ENCODE results near the gene GSTM1.
"Not testable (repeated sequence)": the region's sequence is repeated elsewhere in the genome, so short reads cannot be mapped to it uniquely, and the experiment has no call there.

Gene GSTM1

GRCh38 chr1:109659997-109660690 lies 27.5 kb upstream of the GSTM1 start:
- no peak for DNase-seq (ENCODE audit: low read depth)

- DNase-seq (ENCODE audit: low read depth) = not testable (repeated sequence)
Observed at GRCh38 chr1:109660691-109661026, 27.0 kb upstream of the GSTM1 start.

DNA sequence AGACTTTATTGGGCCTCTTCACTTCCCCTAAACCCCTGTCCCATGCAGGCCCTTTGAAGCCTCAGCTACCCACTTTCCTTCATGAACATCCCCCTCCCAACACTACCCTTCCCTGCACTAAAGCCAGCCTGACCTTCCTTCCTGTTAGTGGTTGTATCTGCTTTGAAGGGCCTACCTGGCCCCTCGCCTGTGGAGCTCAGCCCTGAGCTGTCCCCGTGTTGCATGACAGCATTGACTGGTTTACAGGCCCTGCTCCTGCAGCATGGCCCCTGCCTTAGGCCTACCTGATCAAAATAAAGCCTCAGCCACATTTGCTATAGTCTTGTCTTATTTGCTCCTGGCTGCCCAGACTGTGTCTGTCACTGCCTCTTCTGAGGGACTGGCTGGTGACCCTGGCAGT lies 26.2 kb upstream of the GSTM1 start:
- no peak for DNase-seq (ENCODE audit: low read depth)

- DNase-seq (ENCODE audit: low read depth) = no peak
Observed at GRCh38 chr1:109664671-109665070, 22.9 kb upstream of the GSTM1 start.

DNA sequence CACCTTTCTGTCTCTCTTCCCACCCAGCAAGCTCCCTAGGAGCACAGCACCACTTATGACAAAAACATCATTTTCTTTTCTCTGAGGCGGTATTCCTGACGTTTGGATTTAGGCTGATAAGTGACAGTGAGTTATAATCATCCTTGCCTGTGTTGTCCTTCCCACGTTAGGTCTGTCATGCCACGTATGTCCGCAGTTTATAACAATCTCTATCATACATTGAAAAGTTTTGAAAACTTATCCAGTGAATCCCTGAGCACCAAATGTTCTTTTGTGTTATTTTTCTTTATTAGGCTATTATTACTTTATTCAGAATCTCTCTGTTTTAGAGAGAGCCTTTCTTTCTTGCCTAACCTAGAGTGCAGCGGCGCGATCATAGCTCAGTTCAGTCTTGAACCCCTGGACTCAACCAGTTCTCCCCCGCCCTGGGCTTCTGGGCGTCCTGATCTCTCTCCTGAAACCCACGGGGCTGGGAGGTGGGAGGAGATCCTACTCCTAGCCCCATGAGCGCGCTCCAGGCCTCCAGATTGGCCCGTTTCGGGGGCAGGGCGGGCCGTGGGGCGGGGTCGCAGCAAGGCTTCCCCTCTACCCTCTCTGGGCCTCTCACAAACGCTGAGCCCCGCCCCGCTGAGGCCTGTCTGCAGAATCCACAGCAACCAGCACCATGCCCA lies 20.0 kb upstream of the GSTM1 start, which contains the start of gene GSTM2:
GSTM2 (plus strand) TSS at position 606 of the 671 bp plus-strand sequence; CDS start at position 665, 59 bp downstream.
- peak; percentile 88 for DNase-seq (ENCODE audit: low read depth)

DNA sequence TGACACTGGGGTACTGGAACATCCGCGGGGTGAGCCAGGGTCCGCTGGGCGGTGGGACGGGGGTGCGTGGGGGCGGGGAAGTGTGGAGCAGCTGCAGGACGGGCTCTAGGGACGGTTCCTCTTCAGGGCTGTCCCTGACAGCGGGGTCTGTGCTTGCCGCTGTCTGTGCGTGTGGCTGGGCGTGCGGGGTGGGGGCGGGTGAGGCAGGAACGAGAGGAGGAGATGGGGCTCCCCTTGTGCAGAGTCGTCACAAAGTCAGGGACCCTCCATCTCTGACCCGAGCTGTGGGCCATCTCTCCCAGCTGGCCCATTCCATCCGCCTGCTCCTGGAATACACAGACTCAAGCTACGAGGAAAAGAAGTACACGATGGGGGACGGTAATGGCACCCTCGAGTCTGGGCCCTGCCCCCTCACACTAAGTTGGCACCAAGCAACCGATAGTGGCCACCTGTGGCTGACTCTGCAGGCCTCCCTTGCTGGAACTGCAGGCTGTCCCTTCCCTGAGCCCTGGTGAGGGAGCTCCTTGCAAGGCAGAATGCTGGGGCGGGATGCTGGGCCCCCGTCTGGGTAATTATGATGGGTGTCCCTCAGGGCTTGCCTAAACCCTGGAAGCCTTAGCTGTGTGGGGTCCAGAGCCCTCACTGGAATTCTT lies 19.4 kb upstream of the GSTM1 start:
- no peak for DNase-seq (ENCODE audit: low read depth)

- DNase-seq (ENCODE audit: low read depth) = no peak
Observed at GRCh38 chr1:109669246-109669948, 18.2 kb upstream of the GSTM1 start.

DNA sequence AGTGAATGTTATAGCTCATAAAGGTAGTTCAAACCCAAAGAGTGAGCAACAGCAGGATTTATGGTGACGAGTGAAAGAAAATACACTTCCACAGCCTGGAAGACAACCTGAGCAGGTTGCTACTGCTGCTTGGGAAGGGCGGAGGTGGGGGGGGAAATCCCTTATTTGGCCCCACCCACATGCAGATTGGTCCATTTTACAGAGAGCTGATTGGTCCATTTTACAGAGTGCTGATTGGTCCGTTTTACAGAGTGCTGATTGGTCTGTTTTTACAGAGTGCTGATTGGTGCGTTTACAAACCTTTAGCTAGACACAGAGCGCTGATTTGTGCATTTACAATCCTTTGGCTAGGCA lies 17.7 kb upstream of the GSTM1 start:
- DNase-seq (ENCODE audit: low read depth) = not testable (repeated sequence)

DNA sequence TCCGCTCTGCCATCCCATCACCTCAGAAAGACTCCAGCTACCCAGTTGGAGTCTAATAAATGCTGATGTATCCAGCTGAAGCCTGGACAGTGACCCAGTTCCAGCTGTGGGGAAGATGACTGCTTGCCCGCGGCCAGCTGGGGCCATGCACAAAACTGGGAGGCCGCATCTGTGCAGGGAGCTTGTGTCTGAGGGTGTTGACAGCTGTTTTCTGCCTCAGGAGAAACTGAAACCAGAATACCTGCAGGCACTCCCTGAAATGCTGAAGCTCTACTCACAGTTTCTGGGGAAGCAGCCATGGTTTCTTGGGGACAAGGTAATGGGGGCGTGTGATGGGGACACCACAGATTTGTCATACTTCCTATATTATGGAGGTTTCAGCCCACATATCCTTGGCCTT lies 16.6 kb upstream of the GSTM1 start:
- no peak for DNase-seq (ENCODE audit: low read depth)

- not testable (repeated sequence) for DNase-seq (ENCODE audit: low read depth)
Observed at GRCh38 chr1:109673861-109674260, 13.8 kb upstream of the GSTM1 start.

GRCh38 chr1:109676683-109677381 lies 10.8 kb upstream of the GSTM1 start:
- peak; percentile 47 for DNase-seq (ENCODE audit: low read depth)

GRCh38 chr1:109677459-109677858 lies 10.2 kb upstream of the GSTM1 start:
- no peak for DNase-seq (ENCODE audit: low read depth)

GRCh38 chr1:109678637-109679036 lies 9.0 kb upstream of the GSTM1 start:
- DNase-seq (ENCODE audit: low read depth) = not testable (repeated sequence)

- DNase-seq (ENCODE audit: low read depth) = not testable (repeated sequence)
Observed at GRCh38 chr1:109684777-109685176, 2.8 kb upstream of the GSTM1 start.

DNA sequence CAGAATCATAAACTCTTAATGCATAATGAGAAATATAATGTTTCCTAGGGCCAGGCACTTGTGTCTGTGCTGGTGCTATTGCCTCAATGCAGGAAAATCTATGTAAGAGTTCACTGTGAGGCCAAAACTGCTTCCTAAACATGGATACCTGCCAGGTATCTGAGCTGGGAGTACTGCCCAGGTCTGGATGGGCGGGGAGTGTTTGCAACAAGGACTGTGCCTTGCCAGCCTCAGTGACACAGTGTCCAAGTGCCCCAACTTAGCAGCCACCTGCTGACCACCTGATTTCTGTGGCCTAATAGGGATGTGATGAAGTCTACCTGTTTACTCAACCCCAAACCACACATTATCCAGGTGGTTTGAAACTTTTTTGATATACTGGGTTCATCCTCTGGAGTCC lies 2.2 kb upstream of the GSTM1 start:
- not testable (repeated sequence) for DNase-seq (ENCODE audit: low read depth)

DNA sequence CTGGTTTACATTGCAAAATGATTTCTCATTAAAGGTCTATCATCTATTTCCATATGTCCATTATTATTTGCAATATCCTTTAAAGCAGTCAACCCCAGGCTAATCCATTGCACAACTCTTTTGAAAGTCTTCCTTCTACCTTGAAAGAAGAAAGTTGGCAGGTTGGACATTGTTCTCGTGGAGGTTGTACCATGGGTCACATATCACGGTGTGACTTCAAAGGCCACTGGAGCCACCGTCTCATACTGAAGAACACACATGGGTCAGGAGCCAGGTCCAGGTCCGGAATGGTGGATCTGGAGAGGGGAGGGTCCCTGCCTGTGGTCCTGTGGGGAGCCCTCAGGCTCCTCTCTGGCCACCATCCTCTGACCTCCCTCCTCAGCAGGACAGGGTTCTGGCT lies 1.7 kb upstream of the GSTM1 start:
- DNase-seq (ENCODE audit: low read depth) = not testable (repeated sequence)

- DNase-seq (ENCODE audit: low read depth) = not testable (repeated sequence)
Observed at GRCh38 chr1:109687109-109687508, 508 bp upstream of the GSTM1 start.

DNA sequence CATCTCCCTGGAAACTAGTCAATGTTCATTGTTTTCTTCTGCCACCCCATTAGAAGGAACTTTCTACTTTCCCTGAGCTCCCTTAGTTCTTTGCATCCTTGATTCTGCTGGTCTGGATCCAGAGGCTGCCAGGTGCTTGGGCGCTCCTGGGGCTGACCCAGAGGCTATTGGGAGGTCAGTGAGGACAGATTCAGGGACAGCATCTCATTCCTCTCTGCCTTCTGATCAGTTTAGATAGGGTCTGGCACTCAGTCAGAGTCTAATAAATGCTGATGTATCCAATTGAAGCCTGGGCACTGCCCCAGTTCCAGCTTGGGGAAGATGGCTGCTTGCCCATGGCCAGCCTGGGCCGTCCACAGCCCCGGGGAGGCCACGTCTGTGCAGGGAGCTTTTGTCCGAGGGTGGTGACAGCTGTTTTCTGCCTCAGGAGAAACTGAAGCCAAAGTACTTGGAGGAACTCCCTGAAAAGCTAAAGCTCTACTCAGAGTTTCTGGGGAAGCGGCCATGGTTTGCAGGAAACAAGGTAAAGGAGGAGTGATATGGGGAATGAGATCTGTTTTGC lies 2.3 kb downstream of the GSTM1 start:
- DNase-seq (ENCODE audit: low read depth) = no peak

GRCh38 chr1:109691759-109692158 lies 4.1 kb downstream of the GSTM1 start:
- no peak for DNase-seq (ENCODE audit: low read depth)

DNA sequence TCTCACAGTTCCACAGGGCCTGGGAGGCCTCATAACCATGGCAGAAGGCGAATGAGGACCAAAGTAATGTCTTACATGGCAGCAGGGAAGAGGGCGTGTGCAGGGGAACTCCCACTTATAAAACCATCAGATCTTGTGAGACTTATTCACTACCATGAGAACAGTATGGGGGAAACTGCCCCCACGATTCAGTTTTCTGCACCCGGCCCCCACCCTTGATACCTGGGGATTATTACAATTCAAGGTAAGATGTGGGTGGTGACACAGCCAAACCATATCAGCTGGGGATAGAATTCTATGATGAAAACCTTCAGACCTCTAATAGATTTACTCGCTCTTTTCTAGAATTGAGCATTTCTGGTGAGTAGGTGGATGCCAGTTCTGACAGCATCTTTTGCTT lies 6.8 kb downstream of the GSTM1 start:
- DNase-seq (ENCODE audit: low read depth) = not testable (repeated sequence)

DNA sequence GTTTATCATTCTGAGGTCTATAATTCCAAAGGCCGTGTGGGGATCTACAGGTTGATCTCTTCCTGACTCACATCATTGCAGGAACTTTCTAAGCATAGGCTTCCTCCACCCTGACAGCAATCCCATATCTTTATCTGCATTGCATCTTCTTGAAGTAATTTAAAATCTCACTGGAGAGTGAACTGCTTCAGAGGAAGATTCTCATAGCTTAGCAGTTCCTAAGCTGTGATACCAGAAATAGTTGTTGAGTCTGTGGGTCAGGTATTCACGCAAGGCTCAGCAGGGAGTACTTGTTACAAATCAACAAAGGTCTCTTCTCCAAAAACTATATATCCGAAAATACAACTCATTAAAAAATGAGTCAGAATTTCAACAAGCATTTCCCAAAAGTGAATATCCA lies 7.5 kb downstream of the GSTM1 start:
- DNase-seq (ENCODE audit: low read depth) = not testable (repeated sequence)

DNA sequence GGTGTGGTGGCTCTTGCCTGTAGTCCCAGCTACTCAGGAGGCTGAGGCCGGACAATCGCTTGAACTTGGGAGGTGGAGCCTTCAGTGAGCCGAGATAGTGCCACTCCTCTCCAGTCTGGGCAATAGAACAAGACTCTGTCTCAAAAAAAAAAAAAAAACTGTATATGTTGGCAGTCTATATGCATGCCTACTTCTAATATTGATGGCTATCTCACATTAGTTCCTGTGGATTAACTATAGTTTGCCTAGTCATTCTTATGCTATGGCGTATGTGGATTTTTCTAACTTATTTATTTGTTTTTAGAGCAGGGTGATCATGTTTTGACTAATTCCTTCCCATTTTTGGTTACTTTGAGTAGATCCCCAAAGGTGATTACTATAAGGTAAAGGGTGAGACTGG lies 9.4 kb downstream of the GSTM1 start:
- DNase-seq (ENCODE audit: low read depth) = no peak
